HG03460 (cell line): ENCODE data around the gene MAB21L3.
"Not testable (repeated sequence)": the region's sequence is repeated elsewhere in the genome, so short reads cannot be mapped to it uniquely, and the experiment has no call there.

Source experiments
- ATAC-seq: cut with Tn5 transposase; IDR thresholded peaks from one replicate; pipeline ENCODE4 v1.9.1; 2021; ENCODE audit not compliant: unreplicated experiment

MAB21L3 gene

GRCh38 chr1:116133696-116134475, 22.7 kb downstream of the MAB21L3 start:
- no peak for ATAC-seq

- ATAC-seq = no peak
These were observed 23.2 kb downstream of the MAB21L3 start for GRCh38 chr1:116134476-116134773.

- no peak for ATAC-seq
These were observed 27.1 kb downstream of the MAB21L3 start for GRCh38 chr1:116138277-116138792.

GRCh38 chr1:116139592-116140134, 28.5 kb downstream of the MAB21L3 start:
- no peak for ATAC-seq

DNA sequence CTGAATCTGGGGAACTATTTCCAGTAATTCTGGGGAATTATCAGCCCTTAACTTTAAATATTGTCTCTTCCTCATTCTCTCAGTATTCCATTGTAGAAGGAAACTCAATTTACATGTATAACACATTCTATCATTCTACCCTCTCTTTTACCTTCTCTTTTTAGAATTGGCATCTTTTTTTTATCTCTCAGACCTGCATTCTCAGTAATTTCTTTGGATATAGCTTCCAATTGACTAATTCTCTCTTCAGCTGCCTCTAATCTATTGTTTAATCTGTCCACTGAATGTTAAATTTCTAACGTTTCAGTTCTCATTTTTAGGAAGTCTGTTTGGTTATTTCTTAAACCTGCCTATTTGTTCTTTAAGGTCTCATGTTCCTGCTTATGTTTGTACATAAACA, 33.0 kb downstream of the MAB21L3 start:
- no peak for ATAC-seq

DNA sequence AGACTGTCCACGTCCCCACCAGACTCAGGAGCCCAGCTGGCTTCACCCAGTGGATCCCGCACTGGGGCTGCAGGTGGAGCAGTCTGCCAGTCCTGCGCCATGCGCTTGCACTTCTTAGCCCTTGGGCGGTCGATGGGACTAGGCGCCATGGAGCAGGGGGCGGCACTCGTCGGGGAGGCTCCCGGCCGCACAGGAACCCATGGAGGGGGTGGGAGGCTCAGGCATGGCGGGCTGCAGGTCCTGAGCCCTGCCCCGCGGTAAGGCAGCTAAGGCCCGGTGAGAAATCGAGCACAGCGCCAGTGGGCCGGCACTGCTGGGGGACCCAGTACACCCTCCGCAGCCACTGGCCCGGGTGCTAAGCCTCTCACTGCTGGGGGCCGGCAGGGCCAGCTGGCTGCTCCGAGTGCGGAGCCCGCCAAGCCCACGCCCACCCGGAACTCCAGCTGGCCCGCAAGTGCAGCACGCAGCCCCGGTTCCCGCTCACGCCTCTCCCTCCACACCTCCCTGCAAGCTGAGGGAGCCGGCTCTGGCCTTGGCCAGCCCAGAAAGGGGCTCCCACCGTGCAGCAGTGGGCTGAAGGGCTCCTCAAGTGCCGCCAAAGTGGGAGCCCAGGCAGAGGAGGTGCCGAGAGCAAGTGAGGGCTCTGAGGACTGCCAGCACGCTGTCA, 35.4 kb downstream of the MAB21L3 start:
- not testable (repeated sequence) for ATAC-seq

GRCh38 chr1:116147114-116147510, 35.9 kb downstream of the MAB21L3 start:
- ATAC-seq = no peak

DNA sequence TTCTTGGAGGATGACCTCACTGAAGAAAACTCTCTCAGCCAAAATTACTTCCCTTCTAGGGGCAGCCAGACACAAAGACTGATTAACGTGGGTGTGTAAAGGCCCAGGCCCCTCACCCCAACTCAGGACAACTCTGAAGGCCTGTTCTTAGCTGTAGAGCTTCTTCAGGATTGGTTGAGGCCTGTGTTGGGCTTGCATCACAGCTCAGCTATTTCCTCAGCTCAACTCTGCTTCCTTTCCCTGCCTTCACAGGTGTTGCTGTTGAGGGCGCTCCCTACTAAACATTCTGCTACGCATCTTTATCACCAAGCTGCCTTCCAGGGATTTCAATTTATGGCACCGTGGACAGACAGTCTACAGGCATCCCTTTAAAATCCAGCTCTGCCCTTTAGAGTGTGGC, 36.8 kb downstream of the MAB21L3 start:
- no peak for ATAC-seq

DNA sequence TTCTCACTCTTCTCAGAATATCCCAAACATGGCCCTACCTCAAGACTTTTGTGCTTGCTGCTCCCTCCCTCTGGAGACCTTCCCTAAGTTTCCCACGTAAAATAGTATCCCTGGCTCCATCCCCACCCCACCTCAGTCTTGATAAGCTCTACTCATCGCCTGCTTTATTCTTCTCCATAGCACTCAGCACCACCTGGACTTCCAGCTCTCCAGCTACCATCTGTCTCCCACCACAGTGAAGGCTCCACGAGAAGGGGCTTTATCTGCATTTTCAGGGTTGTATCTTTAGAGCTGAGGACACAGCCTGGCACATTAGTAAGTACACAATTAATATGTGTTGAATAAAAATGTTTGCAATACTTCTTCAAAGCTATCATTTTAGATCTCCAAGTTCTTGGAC, 37.8 kb downstream of the MAB21L3 start:
- ATAC-seq = no peak

GRCh38 chr1:116150368-116150767, 39.2 kb downstream of the MAB21L3 start:
- no peak for ATAC-seq

- peak; percentile 93 for ATAC-seq
These were observed 40.8 kb downstream of the MAB21L3 start for GRCh38 chr1:116151739-116152576.

- ATAC-seq = no peak
These were observed 41.4 kb downstream of the MAB21L3 start for GRCh38 chr1:116152577-116152943.

- no peak for ATAC-seq
These were observed 41.9 kb downstream of the MAB21L3 start for GRCh38 chr1:116152950-116153691.

GRCh38 chr1:116153692-116154031, 42.5 kb downstream of the MAB21L3 start:
- ATAC-seq = no peak

GRCh38 chr1:116154536-116154935, 43.3 kb downstream of the MAB21L3 start:
- ATAC-seq = no peak

- ATAC-seq = no peak
These were observed 45.9 kb downstream of the MAB21L3 start for GRCh38 chr1:116157096-116157495.

DNA sequence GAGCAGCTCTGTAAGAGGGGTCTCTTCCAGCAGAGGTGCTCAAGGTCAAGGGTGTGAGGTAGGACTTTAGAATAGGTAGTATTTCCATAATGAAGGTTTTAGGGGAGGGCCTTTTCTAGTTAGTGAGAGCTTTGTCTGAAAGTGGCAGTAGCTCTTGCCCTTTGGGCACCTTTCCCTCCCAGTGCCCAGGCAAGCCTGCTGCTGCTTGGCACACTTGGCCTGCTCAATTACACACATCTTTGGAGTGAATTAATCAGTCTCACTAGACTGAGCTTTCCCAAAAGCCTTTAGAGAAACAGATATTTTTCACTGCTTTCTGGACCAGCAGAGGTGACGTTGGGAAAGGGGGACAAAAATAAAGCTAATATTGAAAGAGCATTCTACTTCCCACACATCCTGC, 48.0 kb downstream of the MAB21L3 start:
- ATAC-seq = no peak

GRCh38 chr1:116159611-116160010, 48.4 kb downstream of the MAB21L3 start:
- no peak for ATAC-seq

DNA sequence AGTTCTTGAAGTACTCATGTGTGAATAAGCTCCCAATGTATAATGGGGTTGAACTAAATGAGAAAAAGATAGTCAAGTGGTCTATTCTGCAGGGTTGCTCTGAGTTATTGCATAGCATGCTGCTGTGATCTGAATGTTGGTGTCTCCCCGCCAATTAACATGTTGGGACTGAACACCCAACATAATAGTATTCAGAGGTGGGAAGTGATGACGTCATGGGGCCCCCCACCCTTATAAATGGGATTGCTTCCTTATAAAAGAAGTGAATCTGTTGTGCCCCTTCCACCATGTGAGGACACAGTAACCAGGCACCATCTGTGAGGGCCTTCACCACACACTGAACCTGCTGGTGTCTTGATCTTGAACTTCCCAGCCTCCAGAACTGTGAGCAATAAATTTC, 50.2 kb downstream of the MAB21L3 start:
- ATAC-seq = no peak

- no peak for ATAC-seq
These were observed 50.7 kb downstream of the MAB21L3 start for GRCh38 chr1:116161877-116162390.

- ATAC-seq = no peak
These were observed 52.3 kb downstream of the MAB21L3 start for GRCh38 chr1:116163533-116163932.
